SIG-M5 (cell line): ENCODE measurements around the gene MPDZ.

Source experiments
- DNase-seq: peaks from one replicate; lab custom pipeline; 2025; lab: John Stamatoyannopoulos, UW

MPDZ gene

GRCh38 chr9:13279284-13280141 is at the start of gene MPDZ:
Gene MPDZ, minus strand, starts transcription at chr9:13279692. Its CDS starts 29,377 bp downstream, at chr9:13250315.
- DNase-seq = no peak

GRCh38 chr9:13324988-13325387 is 45.5 kb upstream of the MPDZ start:
- no peak for DNase-seq

- no peak for DNase-seq
Measured at GRCh38 chr9:13322828-13323550, 43.5 kb upstream of the MPDZ start.

GRCh38 chr9:13318027-13318426 is 38.5 kb upstream of the MPDZ start:
- DNase-seq = no peak

GRCh38 chr9:13296972-13297371 is 17.5 kb upstream of the MPDZ start:
- DNase-seq = no peak

- DNase-seq = no peak
Measured at GRCh38 chr9:13295556-13295955, 16.1 kb upstream of the MPDZ start.

- no peak for DNase-seq
Measured at GRCh38 chr9:13292782-13293181, 13.3 kb upstream of the MPDZ start.

GRCh38 chr9:13292158-13292557 is 12.7 kb upstream of the MPDZ start:
- no peak for DNase-seq

GRCh38 chr9:13291718-13292117 is 12.2 kb upstream of the MPDZ start:
- no peak for DNase-seq

- DNase-seq = no peak
Measured at GRCh38 chr9:13284011-13284410, 4.5 kb upstream of the MPDZ start.

GRCh38 chr9:13282998-13283397 is 3.5 kb upstream of the MPDZ start:
- no peak for DNase-seq

GRCh38 chr9:13281356-13282016 is 2.0 kb upstream of the MPDZ start:
- no peak for DNase-seq

- DNase-seq = no peak
Measured at GRCh38 chr9:13278368-13279246, 885 bp downstream of the MPDZ start.

- no peak for DNase-seq
Measured at GRCh38 chr9:13278023-13278367, 1.5 kb downstream of the MPDZ start.

GRCh38 chr9:13274886-13275641 is 4.4 kb downstream of the MPDZ start:
- no peak for DNase-seq

GRCh38 chr9:13270734-13271133 is 8.8 kb downstream of the MPDZ start:
- no peak for DNase-seq

- no peak for DNase-seq
Measured at GRCh38 chr9:13269589-13270452, 9.7 kb downstream of the MPDZ start.

GRCh38 chr9:13268469-13268868 is 11.0 kb downstream of the MPDZ start:
- no peak for DNase-seq

- DNase-seq = no peak
Measured at GRCh38 chr9:13267743-13268142, 11.7 kb downstream of the MPDZ start.

GRCh38 chr9:13266167-13266566 is 13.3 kb downstream of the MPDZ start:
- DNase-seq = no peak
